H1 (cell line): ENCODE measurements around the gene ARMC10. TPM values are rescaled to one million over a fixed set of nuclear protein-coding genes. Genes with fewer than 3 reads are reported as not detected.
A peak's percentile ranks its signal among the peaks of the same experiment; 100 is the strongest.

ENCODE experiments used
- CTCF ChIA-PET: fragments of 300-600 bp; sonication (Branson Sonifier 250); formaldehyde crosslinking; loops from one replicate; lab custom pipeline; 2021; ENCODE audit not compliant: partially characterized antibody; lab: Charles Lee
- POLR2A ChIA-PET: fragments of 300-600 bp; sonication (Branson Sonifier 250); formaldehyde crosslinking; loops from one replicate; lab custom pipeline; 2021; ENCODE audit warnings: inconsistent platforms; ENCODE audit not compliant: partially characterized antibody; lab: Charles Lee
- DNase-seq, 2 experiments: peaks; one replicate each; pipeline versions ENCODE4 v3.0.0 to v3.0.0-alpha.2; 2010 to 2022; ENCODE audit warnings: low spot score in 2 of 2, low read depth in 1 of 2, mixed read lengths in 1 of 2
- FAIRE-seq: peaks from 2 replicates; lab custom pipeline; 2011; peaks lifted over from hg19 to GRCh38; lab: Jason Lieb, UNC
- H2AFZ ChIP-seq: 2 replicates; pipeline ENCODE4 v1.8.1; 2012; ENCODE audit warnings: low read length, inconsistent platforms
- H2AK5ac ChIP-seq: 2 replicates; pipeline ENCODE4 v1.6.1; 2013; ENCODE audit warnings: low read depth, low read length
- H2BK120ac ChIP-seq: replicated peaks from 2 replicates; pipeline ENCODE3; 2013; ENCODE audit warnings: low read depth, low read length, inconsistent platforms
- H2BK12ac ChIP-seq: 2 replicates; pipeline ENCODE4 v1.6.1; 2013; ENCODE audit warnings: low read depth, low read length
- H2BK15ac ChIP-seq: 2 replicates; pipeline ENCODE4 v1.6.1; 2013; ENCODE audit warnings: low read length
- H2BK20ac ChIP-seq: 2 replicates; pipeline ENCODE4 v1.6.1; 2013; ENCODE audit warnings: low read length
- H2BK5ac ChIP-seq: 2 replicates; pipeline ENCODE4 v1.6.1; 2013; ENCODE audit warnings: low read depth, low read length
- H3K14ac ChIP-seq: 2 replicates; pipeline ENCODE4 v1.6.1; 2013; ENCODE audit warnings: inconsistent platforms; ENCODE audit not compliant: insufficient read length
- H3K18ac ChIP-seq: 2 replicates; pipeline ENCODE4 v1.6.1; 2013; ENCODE audit warnings: low read length; ENCODE audit errors: extremely low read depth
- H3K23ac ChIP-seq: 2 replicates; pipeline ENCODE4 v1.6.1; 2013; ENCODE audit warnings: inconsistent platforms; ENCODE audit not compliant: insufficient read length
- H3K23me2 ChIP-seq: 2 replicates; pipeline ENCODE4 v1.6.1; 2013; ENCODE audit warnings: low read depth, low read length
- H3K27ac ChIP-seq: 2 replicates; pipeline ENCODE4 v1.6.1; 2011; ENCODE audit warnings: low read depth, low read length, inconsistent platforms
- H3K27me3 ChIP-seq, 4 experiments: replicated peaks in 1 of 4; 1 replicate in 1 of 4; 2 replicates in 3 of 4; pipeline versions ENCODE4 v1.6.1 to v1.8.1; 2011 to 2013; ENCODE audit warnings: low read length in 3 of 4, mild to moderate bottlenecking in 3 of 4, inconsistent platforms in 2 of 4, mixed read lengths in 2 of 4, moderate library complexity in 1 of 4; ENCODE audit not compliant: control insufficient read depth in 3 of 4, insufficient read depth in 3 of 4; ENCODE audit errors: extremely low read depth in 1 of 4
- H3K36me3 ChIP-seq, 4 experiments: 2 replicates each; pipeline versions ENCODE4 v1.6.1 to v1.8.1; 2011 to 2013; ENCODE audit warnings: mild to moderate bottlenecking in 4 of 4, low read length in 3 of 4, moderate library complexity in 2 of 4, control low read depth in 1 of 4, inconsistent platforms in 1 of 4; ENCODE audit not compliant: insufficient read depth in 4 of 4, control insufficient read depth in 2 of 4
- H3K4ac ChIP-seq: replicated peaks from 2 replicates; pipeline ENCODE3; 2013; ENCODE audit warnings: low read length, low read depth, mixed read lengths, inconsistent platforms; ENCODE audit not compliant: insufficient read length
- H3K4me1 ChIP-seq, 4 experiments: replicated peaks in 1 of 4; 1 replicate in 1 of 4; 2 replicates in 3 of 4; pipeline versions ENCODE4 v1.6.1 to v1.8.1; 2011 to 2013; ENCODE audit warnings: low read length in 3 of 4, inconsistent platforms in 2 of 4, mixed read lengths in 1 of 4; ENCODE audit not compliant: insufficient read depth in 4 of 4, control insufficient read depth in 3 of 4
- H3K4me2 ChIP-seq, 2 experiments: 2 replicates each; pipeline versions ENCODE4 v1.6.1 to v1.8.1; 2011 to 2013; ENCODE audit warnings: low read depth in 2 of 2, low read length in 2 of 2, control low read depth in 1 of 2, inconsistent platforms in 1 of 2, mild to moderate bottlenecking in 1 of 2; ENCODE audit not compliant: insufficient read depth in 1 of 2
- H3K4me3 ChIP-seq, 4 experiments: fragments of 200-600, 300-600 bp in 1 of 4; sonication (generic), shearing (Covaris generic), sonication (Bioruptor Twin) in 1 of 4; 2 replicates each; pipeline versions ENCODE4 v1.5.1 to v1.8.1; 2011 to 2016; ENCODE audit warnings: low read length in 4 of 4, low read depth in 3 of 4, control low read depth in 2 of 4, inconsistent platforms in 2 of 4, mild to moderate bottlenecking in 2 of 4, mixed read lengths in 1 of 4, moderate library complexity in 1 of 4; ENCODE audit not compliant: insufficient read depth in 2 of 4; ENCODE audit errors: extremely low read depth in 1 of 4
- H3K56ac ChIP-seq: replicated peaks from 2 replicates; pipeline ENCODE3; 2013; ENCODE audit warnings: low read depth, mild to moderate bottlenecking, mixed read lengths, low read length, inconsistent platforms; ENCODE audit not compliant: insufficient read length
- H3K79me1 ChIP-seq: 2 replicates; pipeline ENCODE4 v1.6.1; 2013; ENCODE audit warnings: low read depth, low read length, control low read depth
- H3K79me2 ChIP-seq, 2 experiments: 2 replicates each; pipeline versions ENCODE4 v1.6.1 to v1.8.1; 2012 to 2013; ENCODE audit warnings: low read length in 2 of 2, mild to moderate bottlenecking in 2 of 2, inconsistent platforms in 1 of 2; ENCODE audit not compliant: insufficient read depth in 2 of 2, control insufficient read depth in 1 of 2
- H3K9ac ChIP-seq, 4 experiments: replicated peaks in 1 of 4; 1 replicate in 1 of 4; 2 replicates in 3 of 4; pipeline versions ENCODE4 v1.6.1 to v1.8.1; 2011 to 2013; ENCODE audit warnings: low read depth in 3 of 4, low read length in 3 of 4, control low read depth in 2 of 4, mild to moderate bottlenecking in 2 of 4, moderate library complexity in 2 of 4, inconsistent platforms in 1 of 4; ENCODE audit errors: extremely low read depth in 1 of 4
- H3K9me3 ChIP-seq, 2 experiments: 2 replicates each; pipeline versions ENCODE4 v1.6.1 to v1.8.1; 2012 to 2013; ENCODE audit warnings: mild to moderate bottlenecking in 2 of 2, moderate library complexity in 2 of 2, control low read depth in 1 of 2, inconsistent platforms in 1 of 2, low read depth in 1 of 2, low read length in 1 of 2, mixed read lengths in 1 of 2; ENCODE audit not compliant: insufficient read depth in 2 of 2
- H4K20me1 ChIP-seq, 2 experiments: replicated peaks in 1 of 2; 2 replicates each; pipeline versions ENCODE3 to v1.8.1; 2011 to 2013; ENCODE audit warnings: inconsistent platforms in 2 of 2, low read length in 2 of 2, mild to moderate bottlenecking in 1 of 2; ENCODE audit not compliant: insufficient read depth in 2 of 2, control insufficient read depth in 1 of 2
- H4K5ac ChIP-seq: 2 replicates; pipeline ENCODE4 v1.6.1; 2013; ENCODE audit warnings: low read length, low read depth, mixed read lengths, inconsistent platforms; ENCODE audit not compliant: insufficient read length
- H4K8ac ChIP-seq: 2 replicates; pipeline ENCODE4 v1.8.0; 2013; ENCODE audit warnings: mild to moderate bottlenecking, moderate library complexity, low read length, inconsistent platforms; ENCODE audit not compliant: insufficient read depth; ENCODE audit errors: extremely low read depth
- H4K91ac ChIP-seq: replicated peaks from 2 replicates; pipeline ENCODE3; 2013; ENCODE audit warnings: low read length, mixed read lengths, inconsistent platforms; ENCODE audit not compliant: insufficient read length
- CBX5 ChIP-seq: fragments of 300-800, 300-1000 bp; sonication (generic); IDR thresholded peaks from 2 replicates; pipeline ENCODE4 v1.7.1; 2016; ENCODE audit warnings: antibody characterized with exemption, low read length, low read depth
- CREB1 ChIP-seq: IDR thresholded peaks from 2 replicates; pipeline ENCODE4 v1.6.1; 2012; ENCODE audit warnings: inconsistent platforms
- POLR2AphosphoS5 ChIP-seq: IDR thresholded peaks from 2 replicates; pipeline ENCODE4 v1.6.1; 2011; ENCODE audit warnings: low read depth, low read length
- RAD21 ChIP-seq, 2 experiments: IDR thresholded peaks in 1 of 2; conservative IDR thresholded peaks in 1 of 2; 2 replicates each; pipeline ENCODE4 v1.6.1; 2011; ENCODE audit warnings: low read depth in 2 of 2, low read length in 2 of 2, improper control_type of control experiment in 1 of 2, inconsistent platforms in 1 of 2, mild to moderate bottlenecking in 1 of 2, moderate library complexity in 1 of 2
- RFX5 ChIP-seq: IDR thresholded peaks from 2 replicates; pipeline ENCODE4 v1.6.1; 2011; ENCODE audit warnings: low read depth, low read length, improper control_type of control experiment, borderline replicate concordance
- SIN3A ChIP-seq, 2 experiments: IDR thresholded peaks in 1 of 2; conservative IDR thresholded peaks in 1 of 2; 2 replicates each; pipeline ENCODE4 v1.6.1; 2011 to 2012; ENCODE audit warnings: low read length in 2 of 2, improper control_type of control experiment in 1 of 2, low read depth in 1 of 2, mild to moderate bottlenecking in 1 of 2
- SP2 ChIP-seq: IDR thresholded peaks from 2 replicates; pipeline ENCODE4 v1.6.1; 2012; ENCODE audit warnings: mild to moderate bottlenecking, low read length, inconsistent platforms
- WGBS, 2 experiments: shearing (Covaris generic) in 1 of 2; methylation state at CpG; one replicate each; pipeline versions ENCODE4 v1.1.6 to v1.1.7; 2013 to 2015; ENCODE audit warnings: low lambda C conversion rate in 2 of 2, mixed read lengths in 2 of 2, inconsistent platforms in 1 of 2, low coverage in 1 of 2, missing lambda C conversion rate in 1 of 2; ENCODE audit not compliant: insufficient replicate concordance in 2 of 2, insufficient coverage in 1 of 2, insufficient read length in 1 of 2; ENCODE audit errors: extremely low coverage in 1 of 2, missing lambda C conversion rate in 1 of 2; 5-methylcytosine and 5-hydroxymethylcytosine counted together
- polyA plus RNA-seq, 7 experiments: library from polyadenylated mRNA; depleted of rRNA in 3 of 7; stranded (reverse) in 5 of 7; unstranded in 2 of 7; fragments of >200 nt in 5 of 7; fragments of 200-250 nt in 2 of 7; gene quantifications; 1 replicate in 5 of 7; 2 replicates in 1 of 7; 4 replicates in 1 of 7; pipeline versions ENCODE4 v1.2.1 to v1.2.3, GENCODE V29; 2011 to 2013; ENCODE audit warnings: missing spikeins in 2 of 7, mixed read lengths in 2 of 7
- total RNA-seq: library from RNA; stranded (reverse); fragmentation: NEBNext Ultra II Directional; extraction: Animal tissue kit (Norgen Biotek cat#: 25700); gene quantifications from 2 replicates; pipeline ENCODE4 v1.2.1, GENCODE V29; 2021
- TF ChIP-seq, protein P1 (sequence below), 3 experiments: IDR thresholded peaks; 1 replicate in 2 of 3; 2 replicates in 1 of 3; pipeline versions ENCODE4 v1.5.1 to v1.6.1; 2011; ENCODE audit warnings: low read length in 3 of 3, mild to moderate bottlenecking in 3 of 3, inconsistent platforms in 2 of 3, low read depth in 1 of 3, moderate library complexity in 1 of 3; ENCODE audit not compliant: insufficient read depth in 1 of 3; ENCODE audit errors: control extremely low read depth in 1 of 3

ARMC10 gene
- total and polyA plus RNA-seq, 2 of the 8 experiments (the other 6 are each of a cell fraction or from before 2014, with no cell fraction given): 16.4 to 44.3 TPM

DNA sequence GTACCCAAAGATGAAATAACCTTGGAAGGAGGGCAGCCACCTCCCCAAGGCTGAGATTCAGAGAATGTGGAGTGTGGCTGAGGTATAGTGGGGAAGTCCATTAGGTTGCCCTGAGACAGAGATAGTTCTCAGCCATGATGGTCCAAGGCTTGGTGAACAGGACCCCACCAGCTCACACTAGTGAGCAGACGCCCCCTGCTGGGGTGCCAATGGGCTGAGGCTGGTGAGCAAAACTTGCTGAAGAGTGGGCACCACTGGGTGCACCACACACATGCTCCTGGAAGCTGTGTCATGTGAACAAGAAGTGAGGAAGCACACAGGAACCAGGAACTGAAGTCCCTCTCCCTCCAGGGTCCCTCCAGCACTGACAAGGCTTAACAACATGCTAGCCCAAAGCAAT lies 9.3 kb upstream of the ARMC10 start:
- TF ChIP-seq CBX5 (no peak), SP2 (no peak), SIN3A (conservative IDR thresholded peaks at IDR 0.05 in 1 of 2, IDR thresholded peaks at IDR 0.05 in 1 of 2; ENCODE audit: low read depth in 1 of 2, low read length in 2 of 2) (no peak), CREB1 (no peak), RFX5 (no peak), RAD21 (IDR thresholded peaks at IDR 0.05 in 1 of 2, conservative IDR thresholded peaks at IDR 0.05 in 1 of 2; ENCODE audit: low read depth in 2 of 2, low read length in 2 of 2) (peak; percentile 56 to 72; a peak in 3 of 4 replicates), POLR2AphosphoS5 (no peak)
- TF ChIP-seq, protein P1, sequence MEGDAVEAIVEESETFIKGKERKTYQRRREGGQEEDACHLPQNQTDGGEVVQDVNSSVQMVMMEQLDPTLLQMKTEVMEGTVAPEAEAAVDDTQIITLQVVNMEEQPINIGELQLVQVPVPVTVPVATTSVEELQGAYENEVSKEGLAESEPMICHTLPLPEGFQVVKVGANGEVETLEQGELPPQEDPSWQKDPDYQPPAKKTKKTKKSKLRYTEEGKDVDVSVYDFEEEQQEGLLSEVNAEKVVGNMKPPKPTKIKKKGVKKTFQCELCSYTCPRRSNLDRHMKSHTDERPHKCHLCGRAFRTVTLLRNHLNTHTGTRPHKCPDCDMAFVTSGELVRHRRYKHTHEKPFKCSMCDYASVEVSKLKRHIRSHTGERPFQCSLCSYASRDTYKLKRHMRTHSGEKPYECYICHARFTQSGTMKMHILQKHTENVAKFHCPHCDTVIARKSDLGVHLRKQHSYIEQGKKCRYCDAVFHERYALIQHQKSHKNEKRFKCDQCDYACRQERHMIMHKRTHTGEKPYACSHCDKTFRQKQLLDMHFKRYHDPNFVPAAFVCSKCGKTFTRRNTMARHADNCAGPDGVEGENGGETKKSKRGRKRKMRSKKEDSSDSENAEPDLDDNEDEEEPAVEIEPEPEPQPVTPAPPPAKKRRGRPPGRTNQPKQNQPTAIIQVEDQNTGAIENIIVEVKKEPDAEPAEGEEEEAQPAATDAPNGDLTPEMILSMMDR (IDR thresholded peaks at IDR 0.05; ENCODE audit: control extremely low read depth in 1 of 3, insufficient read depth in 1 of 3, low read depth in 1 of 3, low read length in 3 of 3): peak; percentile 51 to 60 (median 57)
- no peak overlapping the region for H3K4me3 ChIP-seq
- H2AK5ac ChIP-seq: no peak overlapping the region
- no peak overlapping the region for H3K27ac ChIP-seq
- H4K5ac ChIP-seq: no peak overlapping the region
- H2BK12ac ChIP-seq: no peak overlapping the region
- POLR2A ChIA-PET: interaction anchor here (1.8 kb wide), 1 partner anchor 9 kb away, joined by 10 read pairs; the partner anchor contains the start of genes ARMC10 and FBXL13
- peaks cover 2 to 14% of the 10 kb centered on the region in 2 experiments; a peak in 3 of 4 replicates for H3K9me3 ChIP-seq
- no peak overlapping the region for H4K91ac ChIP-seq
- no peak overlapping the region for H3K9ac ChIP-seq
- H2BK20ac ChIP-seq: no peak overlapping the region
- CTCF ChIA-PET: interaction anchor here (0.7 to 1.2 kb wide), 9 partner anchors 8 to 250 kb away, joined by 3 to 4 read pairs (median 3); partner anchors contain the start of gene ARMC10
- no peak overlapping the region for H3K56ac ChIP-seq
- peak in 1 of 2 experiments; percentile 70 for DNase-seq
- H3K23me2 ChIP-seq: no peaks in the 10 kb centered on the region
- H3K27me3 ChIP-seq: no peaks in the 10 kb centered on the region
- H2BK15ac ChIP-seq: no peak overlapping the region
- H3K4me2 ChIP-seq: no peak overlapping the region
- no peaks in the 10 kb centered on the region for H3K79me2 ChIP-seq
- H3K23ac ChIP-seq: no peak overlapping the region
- no peak overlapping the region for H2BK120ac ChIP-seq
- H3K36me3 ChIP-seq: no peaks in the 10 kb centered on the region; a peak in 1 of 8 replicates
- H3K14ac ChIP-seq: no peak overlapping the region
- H3K79me1 ChIP-seq: no peaks in the 10 kb centered on the region
- no peak overlapping the region for H2AFZ ChIP-seq
- no peak overlapping the region for H3K4ac ChIP-seq
- H3K18ac ChIP-seq: no peak overlapping the region
- no peak for FAIRE-seq
- H3K4me1 ChIP-seq: no peaks in the 10 kb centered on the region; a peak in 1 of 7 replicates
- 28% methylated on average over 1 of the region's 1 CpG; no CpG with 5 or more reads in 1 of the 2 experiments for WGBS, 2 experiments
- H4K8ac ChIP-seq: no peak overlapping the region
- H2BK5ac ChIP-seq: no peak overlapping the region
- no peaks in the 10 kb centered on the region for H4K20me1 ChIP-seq
